Measurements from ENCODE around the gene UNC80.
A peak's percentile ranks its signal among the peaks of the same experiment; 100 is the strongest.

UNC80 gene

GRCh38 chr2:209817844-209818271, 46.2 kb downstream of the UNC80 start:
- DNase-seq = no peak

- no peak for DNase-seq
These were observed 47.3 kb downstream of the UNC80 start for GRCh38 chr2:209818939-209819338.

DNA sequence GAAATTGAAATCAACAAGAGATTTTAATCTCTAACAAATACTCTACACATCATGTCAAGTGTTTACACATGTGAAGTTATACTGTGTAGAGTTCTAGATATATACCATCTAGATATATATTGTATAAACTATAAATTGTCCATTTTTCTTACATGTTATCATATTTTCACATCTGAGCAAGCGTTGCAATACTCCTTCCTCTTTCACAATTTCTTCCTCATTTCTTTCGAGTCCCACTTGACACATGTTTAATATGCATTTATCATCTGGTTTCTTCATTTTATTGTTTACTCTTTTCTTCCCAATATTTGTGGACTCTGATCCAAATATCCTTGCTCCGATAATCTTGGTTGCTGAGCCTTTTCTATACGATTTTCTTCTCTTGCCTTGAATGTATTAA, 50.2 kb downstream of the UNC80 start:
- DNase-seq = no peak

- DNase-seq = no peak
These were observed 51.9 kb downstream of the UNC80 start for GRCh38 chr2:209823484-209823883.

DNA sequence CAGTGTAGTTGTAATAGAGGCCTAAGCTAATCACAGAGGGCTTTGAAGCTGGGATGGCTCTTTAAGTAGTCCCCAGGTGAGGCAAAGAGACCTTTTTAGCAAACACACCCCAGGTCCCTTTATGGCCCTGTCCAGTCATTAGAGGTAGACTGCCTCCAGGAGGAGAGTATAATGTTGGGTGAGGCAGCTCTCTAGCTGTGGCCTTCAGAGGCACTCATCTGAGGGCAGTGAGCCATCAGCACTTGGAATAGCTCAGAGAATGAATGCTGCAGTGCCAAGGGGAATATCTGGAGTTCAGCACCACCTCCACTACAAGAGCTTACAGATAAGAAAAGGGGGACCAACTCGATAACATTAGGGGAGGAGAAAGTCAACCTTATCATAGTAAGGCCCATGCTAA, 52.8 kb downstream of the UNC80 start:
- DNase-seq = no peak

DNA sequence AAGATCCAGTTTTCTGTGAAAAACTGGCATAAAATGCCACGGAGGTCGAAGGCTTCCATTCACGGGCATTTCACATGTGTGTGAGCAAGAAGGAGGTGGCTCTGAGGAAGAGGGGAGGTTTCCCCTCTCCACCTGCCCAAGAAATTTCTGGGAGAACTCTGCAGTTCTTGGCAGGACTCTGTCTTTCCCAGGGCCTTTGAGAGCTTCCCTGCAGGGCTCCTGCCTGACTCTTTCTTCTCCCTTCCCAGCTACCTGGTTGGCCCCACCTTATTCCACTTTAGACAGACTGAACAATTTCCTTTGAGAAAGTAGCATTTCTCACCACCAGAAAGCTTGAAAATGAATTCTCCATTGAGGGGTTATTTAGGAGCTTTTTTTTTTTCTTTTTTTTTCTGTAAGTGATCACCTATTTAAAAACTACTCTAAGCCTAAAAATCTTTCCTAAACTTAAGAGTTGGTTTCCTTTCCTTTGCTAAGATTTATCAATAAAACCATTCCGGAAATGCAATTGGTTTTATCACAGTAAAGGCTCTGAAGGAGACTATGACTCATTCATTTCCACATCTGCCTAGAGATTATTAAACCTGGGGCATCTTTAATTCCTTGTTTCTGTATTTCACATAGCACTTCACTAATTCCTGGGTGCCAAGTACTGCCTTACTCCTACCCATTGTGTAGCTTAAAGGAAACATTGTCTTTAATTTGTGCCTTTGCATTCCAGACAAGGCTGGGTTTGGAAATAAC, 59.3 kb downstream of the UNC80 start:
- no peak for DNase-seq

DNA sequence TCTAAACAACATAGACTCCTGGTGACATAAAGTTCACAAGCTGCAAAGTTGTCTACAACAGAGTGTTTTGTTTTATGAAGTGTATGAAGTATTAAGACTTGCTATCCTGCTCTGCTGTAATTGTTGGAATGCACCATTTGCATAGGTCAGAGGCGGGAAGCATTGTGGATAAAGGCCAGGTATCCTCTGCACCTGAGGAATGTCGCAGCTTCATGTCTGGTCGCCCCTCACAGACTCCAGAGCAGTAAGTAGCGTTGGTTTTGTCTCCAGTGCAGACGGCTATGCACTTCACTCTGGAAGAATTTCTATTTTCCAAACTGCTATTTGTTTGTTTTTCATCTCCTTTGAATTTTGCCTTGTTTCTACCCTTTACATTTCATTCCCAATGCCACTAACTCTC, 63.1 kb downstream of the UNC80 start:
- no peak for DNase-seq

GRCh38 chr2:209840434-209840833, 68.8 kb downstream of the UNC80 start:
- DNase-seq = no peak

GRCh38 chr2:209845666-209846065, 74.0 kb downstream of the UNC80 start:
- no peak for DNase-seq

GRCh38 chr2:209864716-209865295, 93.2 kb downstream of the UNC80 start:
- DNase-seq = no peak

DNA sequence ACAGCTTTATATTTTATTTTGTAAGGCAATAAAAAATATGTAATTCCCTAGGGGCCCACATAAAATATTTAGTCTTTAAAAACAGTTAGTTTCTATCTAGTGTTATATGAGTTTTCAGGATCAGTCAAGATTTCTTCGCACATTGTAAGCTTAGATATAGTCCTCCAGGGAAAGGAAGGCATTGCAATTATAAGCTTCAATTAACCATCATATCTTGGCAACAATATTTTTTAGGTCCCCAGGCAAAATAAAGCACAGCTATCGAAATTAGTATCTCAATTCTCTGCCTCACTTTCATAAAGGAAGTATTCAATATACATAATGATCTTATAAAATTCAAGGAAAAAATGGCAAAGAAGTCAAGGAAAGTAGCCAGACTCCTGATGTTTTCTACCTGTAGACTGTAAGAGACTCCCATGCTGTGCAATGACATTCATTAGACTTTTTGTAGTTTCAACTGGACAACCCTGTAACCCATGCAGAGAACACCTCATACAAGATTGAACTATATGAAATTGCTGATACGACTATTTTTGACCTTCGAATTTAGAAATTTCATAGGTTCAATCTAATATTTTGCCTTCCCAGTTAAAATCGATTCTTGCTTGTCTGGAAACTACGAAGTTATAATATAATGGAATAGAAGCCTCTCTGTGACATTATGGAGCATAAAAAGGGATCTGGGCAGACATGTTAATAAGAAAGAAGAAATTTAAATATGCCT, 96.8 kb downstream of the UNC80 start:
- DNase-seq = no peak

DNA sequence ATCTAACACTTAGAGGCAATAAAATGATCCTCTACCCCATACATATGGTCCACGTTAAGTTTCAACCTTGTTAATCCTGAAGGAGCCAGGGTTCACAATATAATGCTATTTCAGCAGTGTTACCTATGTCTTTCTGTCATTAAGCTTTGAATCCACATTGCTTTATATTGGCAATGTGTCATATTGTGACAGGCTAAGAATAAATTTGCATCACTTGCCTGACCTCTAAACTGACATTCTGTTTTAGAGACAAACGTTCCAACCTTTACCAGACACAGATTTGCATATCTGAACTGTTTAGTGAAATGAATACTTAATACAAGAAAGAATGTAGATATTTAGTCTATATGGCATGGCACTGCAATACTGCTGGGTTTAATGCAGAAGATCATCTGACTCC, 98.4 kb downstream of the UNC80 start:
- no peak for DNase-seq

- DNase-seq = peak; percentile 82
These were observed 101.0 kb downstream of the UNC80 start for GRCh38 chr2:209872675-209873074.

DNA sequence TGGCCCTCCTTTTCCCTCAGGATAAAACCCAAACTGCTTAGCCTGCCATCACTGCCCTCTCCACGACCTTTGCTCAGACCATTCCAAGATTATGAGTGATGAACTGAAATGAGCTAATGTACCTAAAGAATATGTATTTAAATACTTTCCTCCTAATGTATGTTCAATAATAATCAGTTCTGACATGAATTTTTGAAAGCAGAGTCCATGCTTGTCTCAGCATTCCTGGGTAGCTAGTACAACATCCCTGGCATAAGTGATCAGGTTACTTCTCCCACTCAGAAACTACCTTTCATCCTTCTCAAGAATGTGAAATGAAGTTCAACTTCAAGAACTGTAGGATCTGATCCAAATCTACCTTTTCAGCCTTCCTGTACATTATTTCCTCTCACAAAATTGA, 103.6 kb downstream of the UNC80 start:
- DNase-seq = no peak

- no peak for DNase-seq
These were observed 104.6 kb downstream of the UNC80 start for GRCh38 chr2:209876211-209876610.

GRCh38 chr2:209878701-209879100, 107.1 kb downstream of the UNC80 start:
- no peak for DNase-seq

GRCh38 chr2:209900638-209901037, 129.0 kb downstream of the UNC80 start:
- no peak for DNase-seq

DNA sequence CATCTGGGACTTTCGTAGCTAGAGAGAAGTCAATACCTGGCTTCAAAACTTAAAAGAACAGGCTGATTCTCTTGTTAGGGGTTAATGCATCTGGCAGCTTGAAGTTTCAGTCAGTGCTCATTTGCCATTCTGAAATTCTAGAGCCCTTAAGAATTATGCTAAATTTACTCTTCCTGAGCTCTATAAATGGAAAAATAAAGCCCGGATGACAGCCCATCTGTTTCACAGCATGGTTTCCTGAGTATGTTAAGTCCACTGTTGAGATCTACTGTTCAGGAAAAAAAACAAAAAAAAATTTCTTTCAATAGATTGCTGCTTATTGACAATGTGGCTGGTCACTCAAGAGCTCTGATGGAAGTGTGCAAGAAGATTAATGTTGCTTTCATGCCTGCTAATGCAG, 129.5 kb downstream of the UNC80 start:
- no peak for DNase-seq

- no peak for DNase-seq
These were observed 134.1 kb downstream of the UNC80 start for GRCh38 chr2:209905691-209906090.

- DNase-seq = no peak
These were observed 136.1 kb downstream of the UNC80 start for GRCh38 chr2:209907746-209908145.

DNA sequence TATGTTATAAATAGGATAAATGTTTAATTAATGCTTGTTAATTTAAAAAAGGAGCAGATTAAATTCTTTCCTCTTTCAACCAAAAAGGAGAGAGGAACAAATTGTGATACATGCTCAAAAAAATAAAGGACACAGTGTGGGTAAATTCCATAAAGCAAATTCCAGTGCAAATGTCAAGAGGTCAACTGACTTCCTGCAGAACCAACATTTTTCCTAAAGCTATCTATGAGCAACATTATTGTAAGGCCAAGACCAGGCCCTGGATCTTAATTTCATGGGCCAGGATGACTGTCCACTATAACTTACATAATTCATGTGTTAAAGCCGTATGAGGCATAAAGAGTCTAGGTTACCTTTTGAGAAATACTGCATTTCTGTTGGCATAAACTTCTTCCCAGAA, 136.9 kb downstream of the UNC80 start:
- no peak for DNase-seq

GRCh38 chr2:209911486-209911885, 139.9 kb downstream of the UNC80 start:
- DNase-seq = no peak

DNA sequence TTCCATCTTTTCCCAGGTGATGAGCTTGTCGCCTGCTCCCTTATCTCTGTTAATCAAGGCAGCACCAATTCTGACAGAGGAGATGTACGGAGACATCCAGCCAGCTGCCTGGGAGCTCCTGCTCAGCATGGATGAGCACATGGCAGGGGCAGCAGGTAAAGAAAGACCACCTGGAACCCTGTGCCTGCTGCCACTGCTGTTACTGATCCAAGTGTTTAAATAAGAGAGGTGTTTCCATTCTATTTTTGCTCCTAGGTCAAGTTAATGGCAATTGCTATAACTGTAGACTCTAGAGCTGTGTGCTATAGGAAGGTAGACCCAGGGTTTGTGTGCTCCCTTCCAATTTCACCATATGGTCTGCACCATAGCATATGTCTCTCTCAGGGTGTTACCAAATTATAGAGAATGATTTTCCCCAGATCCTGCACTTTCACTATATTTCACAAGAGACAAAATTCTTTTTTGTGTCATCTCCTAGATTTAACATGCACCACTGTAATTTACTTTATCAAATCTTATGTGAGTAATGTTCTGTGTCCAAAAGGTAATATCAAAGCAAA, 142.2 kb downstream of the UNC80 start:
- DNase-seq = no peak

Measured in COR-L47 (cell line).